NCI-H2029 (cell line): Measurements from ENCODE around the gene MYO7A.

Source experiments
- DNase-seq: peaks from one replicate; lab custom pipeline; 2025; lab: John Stamatoyannopoulos, UW

The MYO7A gene

GRCh38 chr11:77147036-77147315, 18.9 kb downstream of the MYO7A start:
- no peak for DNase-seq

GRCh38 chr11:77147668-77148321, 19.7 kb downstream of the MYO7A start:
- DNase-seq = no peak

- no peak for DNase-seq
Measured at GRCh38 chr11:77148963-77149715, 21.1 kb downstream of the MYO7A start.

- DNase-seq = no peak
Measured at GRCh38 chr11:77149716-77150392, 21.8 kb downstream of the MYO7A start.

GRCh38 chr11:77150836-77151235, 22.8 kb downstream of the MYO7A start:
- DNase-seq = no peak

GRCh38 chr11:77151804-77152509, 23.9 kb downstream of the MYO7A start:
- DNase-seq = no peak

- DNase-seq = no peak
Measured at GRCh38 chr11:77152846-77153245, 24.8 kb downstream of the MYO7A start.

- DNase-seq = no peak
Measured at GRCh38 chr11:77153276-77154185, 25.5 kb downstream of the MYO7A start.

GRCh38 chr11:77154381-77155081, 26.5 kb downstream of the MYO7A start:
- peak; percentile 76 for DNase-seq

GRCh38 chr11:77155082-77155475, 27.0 kb downstream of the MYO7A start:
- DNase-seq = no peak

GRCh38 chr11:77155556-77156130, 27.6 kb downstream of the MYO7A start:
- DNase-seq = no peak

GRCh38 chr11:77156396-77157195, 28.6 kb downstream of the MYO7A start:
- no peak for DNase-seq

GRCh38 chr11:77158041-77158695, 30.1 kb downstream of the MYO7A start:
- no peak for DNase-seq

GRCh38 chr11:77159219-77159936, 31.3 kb downstream of the MYO7A start:
- DNase-seq = no peak

- DNase-seq = no peak
Measured at GRCh38 chr11:77159937-77160495, 32.0 kb downstream of the MYO7A start.

GRCh38 chr11:77163271-77163670, 35.2 kb downstream of the MYO7A start:
- no peak for DNase-seq

GRCh38 chr11:77165066-77165465, 37.0 kb downstream of the MYO7A start:
- DNase-seq = no peak

GRCh38 chr11:77166021-77166420, 38.0 kb downstream of the MYO7A start:
- no peak for DNase-seq
